ENCODE measurements around the gene GPR27. TPM values are rescaled to one million over a fixed set of nuclear protein-coding genes. Genes with fewer than 3 reads are reported as not detected.

Gene GPR27
- total RNA-seq, 1 experiment from 2014 or later = not detected

DNA sequence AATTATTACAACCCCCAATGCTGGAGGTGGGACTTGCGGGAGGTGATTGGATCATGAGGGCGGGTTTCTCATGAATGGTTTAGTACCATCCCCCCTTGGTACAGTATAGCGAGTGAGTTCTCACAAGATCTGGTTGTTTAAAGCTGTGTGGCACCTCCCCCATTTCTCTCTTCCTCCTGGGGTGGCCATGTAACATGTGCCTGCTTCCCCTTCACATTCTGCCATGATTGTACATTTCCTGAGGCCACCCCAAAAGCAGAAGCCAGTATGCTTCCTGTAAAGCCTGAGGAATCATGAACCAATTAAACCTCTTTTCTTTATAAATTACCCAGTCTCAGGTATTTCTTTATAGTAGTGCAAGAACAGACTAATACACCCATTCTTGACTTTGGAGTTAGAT lies 51.5 kb downstream of the GPR27 start:
- intact Hi-C loops (cut with micrococcal nuclease; ENCODE audit: unreplicated experiment) = no loop called here
- Histone ChIP-seq H3K4me2 (no peak overlapping the region), H3K9me2 (ENCODE audit: insufficient read depth) (no peaks in the 10 kb centered on the region), H3K79me2 (ENCODE audit: low read depth) (no peaks in the 10 kb centered on the region), H3K27me3 (ENCODE audit: insufficient read depth, low read depth) (peaks cover 3% of the 10 kb centered on the region; the same call in 1 of the 2 replicates), H4K20me1 (ENCODE audit: insufficient read depth) (no peaks in the 10 kb centered on the region), H3K36me3 (ENCODE audit: low read depth) (no peaks in the 10 kb centered on the region), H3K9me3 (ENCODE audit: insufficient read depth, low read depth) (no peaks in the 10 kb centered on the region), H3K4me1 (replicated peaks; ENCODE audit: insufficient read depth) (no peaks in the 10 kb centered on the region), H3F3A (ENCODE audit: insufficient read depth, low read depth) (no peaks in the 10 kb centered on the region), H3K27ac (no peak overlapping the region), H3K4me3 (no peak overlapping the region), H2AFZ (no peak overlapping the region)
- ChIA-PET CTCF (no interaction called here), POLR2A (ENCODE audit: unreplicated experiment) (no interaction called here)
- no peak for TF ChIP-seq EZH2 (IDR thresholded peaks at IDR 0.05; ENCODE audit: low read depth)
- TF ChIP-seq, protein P1, sequence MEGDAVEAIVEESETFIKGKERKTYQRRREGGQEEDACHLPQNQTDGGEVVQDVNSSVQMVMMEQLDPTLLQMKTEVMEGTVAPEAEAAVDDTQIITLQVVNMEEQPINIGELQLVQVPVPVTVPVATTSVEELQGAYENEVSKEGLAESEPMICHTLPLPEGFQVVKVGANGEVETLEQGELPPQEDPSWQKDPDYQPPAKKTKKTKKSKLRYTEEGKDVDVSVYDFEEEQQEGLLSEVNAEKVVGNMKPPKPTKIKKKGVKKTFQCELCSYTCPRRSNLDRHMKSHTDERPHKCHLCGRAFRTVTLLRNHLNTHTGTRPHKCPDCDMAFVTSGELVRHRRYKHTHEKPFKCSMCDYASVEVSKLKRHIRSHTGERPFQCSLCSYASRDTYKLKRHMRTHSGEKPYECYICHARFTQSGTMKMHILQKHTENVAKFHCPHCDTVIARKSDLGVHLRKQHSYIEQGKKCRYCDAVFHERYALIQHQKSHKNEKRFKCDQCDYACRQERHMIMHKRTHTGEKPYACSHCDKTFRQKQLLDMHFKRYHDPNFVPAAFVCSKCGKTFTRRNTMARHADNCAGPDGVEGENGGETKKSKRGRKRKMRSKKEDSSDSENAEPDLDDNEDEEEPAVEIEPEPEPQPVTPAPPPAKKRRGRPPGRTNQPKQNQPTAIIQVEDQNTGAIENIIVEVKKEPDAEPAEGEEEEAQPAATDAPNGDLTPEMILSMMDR (conservative IDR thresholded peaks at IDR 0.05) = no peak
- no TSS peak for BruUV-seq (replicated peaks)
- DNase-seq = no peak

DNA sequence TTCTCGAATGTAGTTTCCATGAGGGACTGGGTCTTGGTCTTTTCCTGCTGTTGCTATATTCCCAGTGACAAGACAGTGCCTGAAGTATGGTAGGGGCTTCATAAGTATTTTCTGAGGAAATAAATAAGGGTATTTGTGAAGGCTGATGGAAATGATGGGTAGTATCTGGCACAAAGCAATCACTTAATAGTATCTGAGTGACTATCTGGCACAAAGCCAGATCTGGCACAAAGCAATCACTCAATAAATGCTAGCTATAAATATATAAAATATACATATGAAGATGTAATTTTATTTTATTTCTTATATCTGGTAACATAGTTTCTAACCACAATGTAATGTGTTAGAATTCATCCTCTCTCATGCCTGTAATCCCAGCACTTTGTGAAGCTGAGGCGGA lies 52.0 kb downstream of the GPR27 start:
- Histone ChIP-seq H3K36me3 (ENCODE audit: low read depth) (no peaks in the 10 kb centered on the region), H3K27me3 (ENCODE audit: insufficient read depth, low read depth) (peaks cover 1% of the 10 kb centered on the region; the same call in 1 of the 2 replicates), H3K27ac (no peak overlapping the region), H3K9me2 (ENCODE audit: insufficient read depth) (no peaks in the 10 kb centered on the region), H3K79me2 (ENCODE audit: low read depth) (no peaks in the 10 kb centered on the region), H3K9me3 (ENCODE audit: insufficient read depth, low read depth) (no peaks in the 10 kb centered on the region), H3K4me3 (no peak overlapping the region), H3K4me1 (replicated peaks; ENCODE audit: insufficient read depth) (no peaks in the 10 kb centered on the region), H3F3A (ENCODE audit: insufficient read depth, low read depth) (no peaks in the 10 kb centered on the region), H3K4me2 (no peak overlapping the region), H2AFZ (no peak overlapping the region), H4K20me1 (ENCODE audit: insufficient read depth) (no peaks in the 10 kb centered on the region)
- DNase-seq = no peak
- intact Hi-C loops (cut with micrococcal nuclease; ENCODE audit: unreplicated experiment) = no loop called here
- ChIA-PET CTCF (no interaction called here), POLR2A (ENCODE audit: unreplicated experiment) (no interaction called here)
- no peak for TF ChIP-seq EZH2 (IDR thresholded peaks at IDR 0.05; ENCODE audit: low read depth)
- TF ChIP-seq, protein P1 (conservative IDR thresholded peaks at IDR 0.05) = no peak
- no TSS peak for BruUV-seq (replicated peaks)

Other genes starting within 250 kb of the GPR27 start
- 31.7 and 33.3 TPM in 2 replicates for gene FOXP1, start 170.1 kb upstream of the GPR27 start, total RNA-seq (2021)
- not detected in 2 replicates for gene EIF4E3, start 28.5 kb upstream of the GPR27 start, total RNA-seq (2021)
- gene PROK2, start 31.3 kb downstream of the GPR27 start, total RNA-seq (2021) = not detected in 2 replicates

All from PC-9 (cell line).